T-helper 22 cell (primary cell): Measurements from ENCODE around the gene PHF21B.
"Not testable (repeated sequence)": the region's sequence is repeated elsewhere in the genome, so short reads cannot be mapped to it uniquely, and the experiment has no call there.

Source experiments
- DNase-seq: peaks from one replicate; pipeline ENCODE4 v3.0.0-alpha.2; 2020; ENCODE audit warnings: low read depth

The PHF21B gene

GRCh38 chr22:45009606-45010531 lies at the start of gene PHF21B:
Gene PHF21B, minus strand, starts transcription at chr22:45010005. Its CDS starts 456 bp downstream, at chr22:45009549.
- no peak for DNase-seq

- no peak for DNase-seq
These were observed 49.5 kb upstream of the PHF21B start for GRCh38 chr22:45059296-45059695.

- DNase-seq, result no peak
These were observed 48.8 kb upstream of the PHF21B start for GRCh38 chr22:45058622-45058912.

- no peak for DNase-seq
These were observed 46.1 kb upstream of the PHF21B start for GRCh38 chr22:45055936-45056335.

GRCh38 chr22:45053571-45053970 lies 43.8 kb upstream of the PHF21B start:
- DNase-seq, result no peak

- no peak for DNase-seq
These were observed 43.3 kb upstream of the PHF21B start for GRCh38 chr22:45053094-45053493.

- DNase-seq, result not testable (repeated sequence)
These were observed 42.9 kb upstream of the PHF21B start for GRCh38 chr22:45052665-45053064.

GRCh38 chr22:45051946-45052345 lies 42.1 kb upstream of the PHF21B start:
- no peak for DNase-seq

- DNase-seq, result no peak
These were observed 41.6 kb upstream of the PHF21B start for GRCh38 chr22:45051419-45051818.

- DNase-seq, result no peak
These were observed 37.5 kb upstream of the PHF21B start for GRCh38 chr22:45047260-45047659.

- no peak for DNase-seq
These were observed 35.4 kb upstream of the PHF21B start for GRCh38 chr22:45045208-45045607.

GRCh38 chr22:45042263-45042662 lies 32.5 kb upstream of the PHF21B start:
- DNase-seq, result no peak

- no peak for DNase-seq
These were observed 29.3 kb upstream of the PHF21B start for GRCh38 chr22:45039133-45039532.

GRCh38 chr22:45036154-45036553 lies 26.3 kb upstream of the PHF21B start:
- no peak for DNase-seq

GRCh38 chr22:45034821-45035220 lies 25.0 kb upstream of the PHF21B start:
- no peak for DNase-seq

- DNase-seq, result no peak
These were observed 24.4 kb upstream of the PHF21B start for GRCh38 chr22:45034156-45034555.

- DNase-seq, result no peak
These were observed 23.3 kb upstream of the PHF21B start for GRCh38 chr22:45033136-45033535.

GRCh38 chr22:45031629-45032403 lies 22.0 kb upstream of the PHF21B start:
- no peak for DNase-seq

- no peak for DNase-seq
These were observed 19.7 kb upstream of the PHF21B start for GRCh38 chr22:45029501-45029900.

GRCh38 chr22:45026511-45026910 lies 16.7 kb upstream of the PHF21B start:
- DNase-seq, result no peak

GRCh38 chr22:45023431-45023830 lies 13.6 kb upstream of the PHF21B start:
- DNase-seq, result no peak

GRCh38 chr22:45019861-45020655 lies 10.3 kb upstream of the PHF21B start:
- no peak for DNase-seq
